A549 (cell line): ENCODE data around the gene FAM53B.

ENCODE experiments used
- BHLHE40 ChIP-seq: IDR thresholded peaks from 2 replicates; pipeline ENCODE4 v1.6.1; 2012; ENCODE audit warnings: low read depth, low read length, inconsistent platforms
- CTCF ChIP-seq: fragments of >200 bp; sonication (Bioruptor Twin); formaldehyde crosslinking; IDR thresholded peaks from 3 replicates; pipeline ENCODE4 v1.5.1; 2016
- FOSL2 ChIP-seq, 2 experiments: fragments of 450-650 bp in 1 of 2; fragments of >200 bp in 1 of 2; sonication (Bioruptor Twin) in 1 of 2; formaldehyde crosslinking; IDR thresholded peaks; 2 replicates each; pipeline versions ENCODE4 v1.5.0 to v1.6.1; 2016 to 2020; ENCODE audit warnings: mild to moderate bottlenecking in 1 of 2, moderate library complexity in 1 of 2
- HDAC2 ChIP-seq: fragments of 200-600 bp; sonication (generic); IDR thresholded peaks from 2 replicates; pipeline ENCODE4 v1.6.1; 2016
- HES2 ChIP-seq: fragments of >200 bp; sonication (Bioruptor Twin); formaldehyde crosslinking; IDR thresholded peaks from 2 replicates; pipeline ENCODE4 v1.6.1; 2016
- JUN ChIP-seq, 2 experiments: fragments of >200 bp; sonication (Bioruptor Twin); formaldehyde crosslinking; IDR thresholded peaks; 2 replicates in 1 of 2; 3 replicates in 1 of 2; pipeline ENCODE4 v1.6.1; 2016 to 2017
- KDM5A ChIP-seq: fragments of 200-600 bp; sonication (generic); IDR thresholded peaks from 2 replicates; pipeline ENCODE4 v1.6.1; 2016; ENCODE audit warnings: antibody characterized with exemption, mild to moderate bottlenecking
- NR3C1 ChIP-seq: fragments of >200 bp; sonication (Bioruptor Twin); formaldehyde crosslinking; IDR thresholded peaks from 3 replicates; pipeline ENCODE4 v1.6.1; 2017
- POLR2A ChIP-seq: IDR thresholded peaks from 2 replicates; pipeline ENCODE4 v1.6.1; 2012; ENCODE audit warnings: mild to moderate bottlenecking, low read length
- REST ChIP-seq: fragments of 200-600 bp; sonication (generic); IDR thresholded peaks from 2 replicates; pipeline ENCODE4 v1.6.1; 2016; ENCODE audit warnings: antibody characterized with exemption, mild to moderate bottlenecking, moderate library complexity
- RFX5 ChIP-seq: fragments of 450-650 bp; IDR thresholded peaks from 2 replicates; pipeline ENCODE4 v1.7.1; 2014; ENCODE audit warnings: antibody characterized with exemption, mild to moderate bottlenecking, moderate library complexity
- SMC3 ChIP-seq: fragments of >200 bp; sonication (Bioruptor Twin); formaldehyde crosslinking; IDR thresholded peaks from 3 replicates; pipeline ENCODE4 v1.6.1; 2018; ENCODE audit warnings: inconsistent platforms
- USF2 ChIP-seq: fragments of 450-650 bp; IDR thresholded peaks from 2 replicates; pipeline ENCODE4 v1.6.1; 2014; ENCODE audit warnings: antibody characterized with exemption

GRCh38 chr10:124677749-124678556 lies 66.2 kb downstream of the FAM53B start:
- TF ChIP-seq BHLHE40 (no peak), USF2 (no peak), NR3C1 (no peak), POLR2A (no peak), KDM5A (no peak), CTCF (no peak), REST (no peak), HDAC2 (no peak), JUN (IDR thresholded peaks at IDR 0.05) (no peak), FOSL2 (IDR thresholded peaks at IDR 0.05) (no peak), FOSL2 (CRISPR knock-in tag; IDR thresholded peaks at IDR 0.05) (no peak), RFX5 (no peak), HES2 (no peak), SMC3 (no peak)
